GM19455 (cell line): ENCODE data around the gene ARHGAP26.

Experiments
- ATAC-seq: cut with Tn5 transposase; IDR thresholded peaks from one replicate; pipeline ENCODE4 v1.9.1; 2021; ENCODE audit not compliant: unreplicated experiment

The ARHGAP26 gene

GRCh38 chr5:143244000-143244736 is 474.0 kb downstream of the ARHGAP26 start:
- ATAC-seq, result no peak

GRCh38 chr5:143244990-143245389 is 474.8 kb downstream of the ARHGAP26 start:
- ATAC-seq, result no peak

GRCh38 chr5:143245929-143246561 is 475.9 kb downstream of the ARHGAP26 start:
- no peak for ATAC-seq

GRCh38 chr5:143247134-143247815 is 477.1 kb downstream of the ARHGAP26 start:
- no peak for ATAC-seq

- no peak for ATAC-seq
Observed at GRCh38 chr5:143248391-143248790, 478.2 kb downstream of the ARHGAP26 start.

- no peak for ATAC-seq
Observed at GRCh38 chr5:143248822-143249579, 478.8 kb downstream of the ARHGAP26 start.

- ATAC-seq, result no peak
Observed at GRCh38 chr5:143249851-143250250, 479.7 kb downstream of the ARHGAP26 start.

GRCh38 chr5:143251190-143251589 is 481.0 kb downstream of the ARHGAP26 start:
- no peak for ATAC-seq

- ATAC-seq, result no peak
Observed at GRCh38 chr5:143251946-143252345, 481.8 kb downstream of the ARHGAP26 start.

GRCh38 chr5:143254819-143255218 is 484.6 kb downstream of the ARHGAP26 start:
- ATAC-seq, result no peak

GRCh38 chr5:143258559-143259253 is 488.5 kb downstream of the ARHGAP26 start:
- no peak for ATAC-seq

GRCh38 chr5:143259254-143259605 is 489.1 kb downstream of the ARHGAP26 start:
- no peak for ATAC-seq

- no peak for ATAC-seq
Observed at GRCh38 chr5:143261748-143262392, 491.7 kb downstream of the ARHGAP26 start.

- ATAC-seq, result no peak
Observed at GRCh38 chr5:143262393-143263174, 492.4 kb downstream of the ARHGAP26 start.

- ATAC-seq, result no peak
Observed at GRCh38 chr5:143263272-143263810, 493.2 kb downstream of the ARHGAP26 start.

- no peak for ATAC-seq
Observed at GRCh38 chr5:143265995-143266394, 495.8 kb downstream of the ARHGAP26 start.

GRCh38 chr5:143267186-143267585 is 497.0 kb downstream of the ARHGAP26 start:
- ATAC-seq, result no peak

GRCh38 chr5:143268388-143268787 is 498.2 kb downstream of the ARHGAP26 start:
- ATAC-seq, result no peak

- no peak for ATAC-seq
Observed at GRCh38 chr5:143271431-143271830, 501.3 kb downstream of the ARHGAP26 start.
